Measurements from ENCODE around the gene CXCL6. TPM values are rescaled to one million over a fixed set of nuclear protein-coding genes. Genes with fewer than 3 reads are reported as not detected.

CXCL6 gene
- not detected for total RNA-seq

GRCh38 chr4:73836373-73837279, at the start of gene CXCL6:
Gene CXCL6 (plus strand): TSS chr4:73836678. CDS start chr4:73836751, 73 bp downstream.
- peaks cover 30% of the 10 kb centered on the region for H3K27me3 Mint-ChIP-seq (ENCODE audit: low read depth)
- peak within 1 kb of the TSS in 1 of 2 donors; percentile 63 for H3K4me3 Mint-ChIP-seq
- no peaks in the 10 kb centered on the region for H3K9me3 Mint-ChIP-seq
- peaks cover 0 to 4% of the 10 kb centered on the region in 2 donors for H3K36me3 Mint-ChIP-seq (ENCODE audit: insufficient read depth in 2 of 2)
- H3K27ac Mint-ChIP-seq = no peak within 1 kb of the TSS
- DNase-seq (no peak), ATAC-seq (replicated peaks in 1 of 2) (no peak)
- H3K4me1 Mint-ChIP-seq (ENCODE audit: low read depth) = peaks cover 4% of the 10 kb centered on the region

- H3K27me3 Mint-ChIP-seq (ENCODE audit: low read depth) = no peaks in the 10 kb centered on the region
- no peaks in the 10 kb centered on the region for H3K4me1 Mint-ChIP-seq (ENCODE audit: low read depth)
- H3K4me3 Mint-ChIP-seq = no peak overlapping the region
- peaks cover 0 to 4% of the 10 kb centered on the region in 2 donors for H3K9me3 Mint-ChIP-seq
- no peaks in the 10 kb centered on the region for H3K36me3 Mint-ChIP-seq (ENCODE audit: insufficient read depth in 2 of 2)
- ATAC-seq (replicated peaks in 1 of 2) (no peak), DNase-seq (no peak)
- H3K27ac Mint-ChIP-seq = no peak overlapping the region
These were observed 48.1 kb upstream of the CXCL6 start for GRCh38 chr4:73788411-73788810.

GRCh38 chr4:73798842-73799241, 37.6 kb upstream of the CXCL6 start:
- no peak overlapping the region for H3K4me3 Mint-ChIP-seq
- H3K27me3 Mint-ChIP-seq (ENCODE audit: low read depth) = no peaks in the 10 kb centered on the region
- DNase-seq (no peak), ATAC-seq (replicated peaks in 1 of 2) (no peak)
- H3K27ac Mint-ChIP-seq = no peak overlapping the region
- peaks cover 3 to 7% of the 10 kb centered on the region in 2 donors for H3K9me3 Mint-ChIP-seq
- H3K36me3 Mint-ChIP-seq (ENCODE audit: insufficient read depth in 2 of 2) = no peaks in the 10 kb centered on the region
- H3K4me1 Mint-ChIP-seq (ENCODE audit: low read depth) = no peaks in the 10 kb centered on the region

- Mint-ChIP-seq H3K36me3 (ENCODE audit: insufficient read depth in 2 of 2) (no peaks in the 10 kb centered on the region), H3K27ac (no peak overlapping the region), H3K27me3 (ENCODE audit: low read depth) (no peaks in the 10 kb centered on the region), H3K9me3 (peaks cover 0 to 7% of the 10 kb centered on the region in 2 donors), H3K4me3 (no peak overlapping the region), H3K4me1 (ENCODE audit: low read depth) (no peaks in the 10 kb centered on the region)
- DNase-seq = no peak
- ATAC-seq (replicated peaks in 1 of 2) = no peak
These were observed 36.3 kb upstream of the CXCL6 start for GRCh38 chr4:73800206-73800605.

- Mint-ChIP-seq H3K36me3 (ENCODE audit: insufficient read depth in 2 of 2) (no peaks in the 10 kb centered on the region), H3K4me3 (no peak overlapping the region), H3K27ac (no peak overlapping the region), H3K9me3 (peaks cover 0 to 7% of the 10 kb centered on the region in 2 donors), H3K4me1 (ENCODE audit: low read depth) (no peaks in the 10 kb centered on the region), H3K27me3 (ENCODE audit: low read depth) (no peaks in the 10 kb centered on the region)
- DNase-seq (no peak), ATAC-seq (replicated peaks in 1 of 2) (no peak)
These were observed 34.8 kb upstream of the CXCL6 start for GRCh38 chr4:73801692-73802091.

- no peak for ATAC-seq (replicated peaks in 1 of 2)
- H3K27ac Mint-ChIP-seq = no peak overlapping the region
- H3K9me3 Mint-ChIP-seq = peaks cover 0 to 7% of the 10 kb centered on the region in 2 donors
- H3K4me1 Mint-ChIP-seq (ENCODE audit: low read depth) = no peaks in the 10 kb centered on the region
- no peaks in the 10 kb centered on the region for H3K27me3 Mint-ChIP-seq (ENCODE audit: low read depth)
- H3K36me3 Mint-ChIP-seq (ENCODE audit: insufficient read depth in 2 of 2) = no peaks in the 10 kb centered on the region
- DNase-seq = no peak
- no peak overlapping the region for H3K4me3 Mint-ChIP-seq
These were observed 33.3 kb upstream of the CXCL6 start for GRCh38 chr4:73803213-73803612.

- Mint-ChIP-seq H3K27ac (no peak overlapping the region), H3K27me3 (ENCODE audit: low read depth) (no peaks in the 10 kb centered on the region), H3K9me3 (no peaks in the 10 kb centered on the region), H3K4me3 (no peak overlapping the region), H3K36me3 (ENCODE audit: insufficient read depth in 2 of 2) (no peaks in the 10 kb centered on the region), H3K4me1 (ENCODE audit: low read depth) (no peaks in the 10 kb centered on the region)
- DNase-seq (no peak), ATAC-seq (replicated peaks in 1 of 2) (no peak)
These were observed 26.3 kb upstream of the CXCL6 start for GRCh38 chr4:73810191-73810590.

- DNase-seq (no peak), ATAC-seq (replicated peaks in 1 of 2) (no peak)
- Mint-ChIP-seq H3K4me1 (ENCODE audit: low read depth) (no peaks in the 10 kb centered on the region), H3K27ac (no peak overlapping the region), H3K9me3 (peaks cover 0 to 3% of the 10 kb centered on the region in 2 donors), H3K36me3 (ENCODE audit: insufficient read depth in 2 of 2) (no peaks in the 10 kb centered on the region), H3K27me3 (ENCODE audit: low read depth) (no peaks in the 10 kb centered on the region), H3K4me3 (no peak overlapping the region)
These were observed 24.6 kb upstream of the CXCL6 start for GRCh38 chr4:73811841-73812240.

GRCh38 chr4:73814679-73815078, 21.8 kb upstream of the CXCL6 start:
- Mint-ChIP-seq H3K4me3 (no peak overlapping the region), H3K27ac (no peak overlapping the region), H3K4me1 (ENCODE audit: low read depth) (no peaks in the 10 kb centered on the region), H3K36me3 (ENCODE audit: insufficient read depth in 2 of 2) (no peaks in the 10 kb centered on the region), H3K27me3 (ENCODE audit: low read depth) (no peaks in the 10 kb centered on the region), H3K9me3 (peaks cover 3% of the 10 kb centered on the region in 2 donors)
- ATAC-seq (replicated peaks in 1 of 2) = no peak
- DNase-seq = no peak

- no peaks in the 10 kb centered on the region for H3K27me3 Mint-ChIP-seq (ENCODE audit: low read depth)
- ATAC-seq (replicated peaks in 1 of 2) (no peak), DNase-seq (no peak)
- H3K27ac Mint-ChIP-seq = no peak overlapping the region
- no peaks in the 10 kb centered on the region for H3K4me1 Mint-ChIP-seq (ENCODE audit: low read depth)
- peaks cover 3% of the 10 kb centered on the region in 2 donors for H3K9me3 Mint-ChIP-seq
- no peaks in the 10 kb centered on the region for H3K36me3 Mint-ChIP-seq (ENCODE audit: insufficient read depth in 2 of 2)
- no peak overlapping the region for H3K4me3 Mint-ChIP-seq
These were observed 21.3 kb upstream of the CXCL6 start for GRCh38 chr4:73815145-73815544.

- H3K36me3 Mint-ChIP-seq (ENCODE audit: insufficient read depth in 2 of 2) = no peaks in the 10 kb centered on the region
- no peak overlapping the region for H3K27ac Mint-ChIP-seq
- ATAC-seq (replicated peaks in 1 of 2) (no peak), DNase-seq (no peak)
- no peaks in the 10 kb centered on the region for H3K27me3 Mint-ChIP-seq (ENCODE audit: low read depth)
- no peak overlapping the region for H3K4me3 Mint-ChIP-seq
- H3K4me1 Mint-ChIP-seq (ENCODE audit: low read depth) = no peaks in the 10 kb centered on the region
- H3K9me3 Mint-ChIP-seq = peaks cover 3% of the 10 kb centered on the region in 2 donors
These were observed 19.7 kb upstream of the CXCL6 start for GRCh38 chr4:73816814-73817213.

GRCh38 chr4:73817341-73817740, 19.1 kb upstream of the CXCL6 start:
- H3K4me1 Mint-ChIP-seq (ENCODE audit: low read depth) = no peaks in the 10 kb centered on the region
- no peaks in the 10 kb centered on the region for H3K27me3 Mint-ChIP-seq (ENCODE audit: low read depth)
- DNase-seq = no peak
- H3K27ac Mint-ChIP-seq = no peak overlapping the region
- H3K36me3 Mint-ChIP-seq (ENCODE audit: insufficient read depth in 2 of 2) = no peaks in the 10 kb centered on the region
- no peak overlapping the region for H3K4me3 Mint-ChIP-seq
- peaks cover 3% of the 10 kb centered on the region in 2 donors for H3K9me3 Mint-ChIP-seq
- ATAC-seq (replicated peaks in 1 of 2) = no peak

- Mint-ChIP-seq H3K27me3 (ENCODE audit: low read depth) (no peaks in the 10 kb centered on the region), H3K4me3 (no peak overlapping the region), H3K9me3 (peaks cover 3% of the 10 kb centered on the region in 2 donors), H3K36me3 (ENCODE audit: insufficient read depth in 2 of 2) (no peaks in the 10 kb centered on the region), H3K27ac (no peak overlapping the region), H3K4me1 (ENCODE audit: low read depth) (no peaks in the 10 kb centered on the region)
- DNase-seq = no peak
- no peak for ATAC-seq (replicated peaks in 1 of 2)
These were observed 15.2 kb upstream of the CXCL6 start for GRCh38 chr4:73821325-73821724.

- ATAC-seq (replicated peaks in 1 of 2) = no peak
- Mint-ChIP-seq H3K27ac (no peak overlapping the region), H3K9me3 (peaks cover 0 to 3% of the 10 kb centered on the region in 2 donors), H3K4me3 (no peak overlapping the region), H3K4me1 (ENCODE audit: low read depth) (no peaks in the 10 kb centered on the region), H3K36me3 (ENCODE audit: insufficient read depth in 2 of 2) (no peaks in the 10 kb centered on the region), H3K27me3 (ENCODE audit: low read depth) (no peaks in the 10 kb centered on the region)
- no peak for DNase-seq
These were observed 14.1 kb upstream of the CXCL6 start for GRCh38 chr4:73822389-73822788.

Measured in activated T-cell treated with anti-CD3 and anti-CD28 coated beads, Interleukin-2, amount 50 U/mL, for 72 hours (primary cell).